Measurements from ENCODE around the gene TGFB2.
A peak's percentile ranks its signal among the peaks of the same experiment; 100 is the strongest.

TGFB2 gene

GRCh38 chr1:218390618-218391017 lies 45.5 kb downstream of the TGFB2 start:
- TF ChIP-seq CTCF (conservative IDR thresholded peaks at IDR 0.05; ENCODE audit: low read length) = no peak
- H3K4me3 ChIP-seq (ENCODE audit: low read length) = no peak overlapping the region
- DNase-seq (ENCODE audit: low read depth) = no peak

GRCh38 chr1:218392780-218393179 lies 47.6 kb downstream of the TGFB2 start:
- no peak overlapping the region for H3K4me3 ChIP-seq (ENCODE audit: low read length)
- TF ChIP-seq CTCF (conservative IDR thresholded peaks at IDR 0.05; ENCODE audit: low read length) = no peak
- no peak for DNase-seq (ENCODE audit: low read depth)

- no peak for TF ChIP-seq CTCF (conservative IDR thresholded peaks at IDR 0.05; ENCODE audit: low read length)
- no peak overlapping the region for H3K4me3 ChIP-seq (ENCODE audit: low read length)
- DNase-seq (ENCODE audit: low read depth) = no peak
Observed at GRCh38 chr1:218394416-218394815, 49.3 kb downstream of the TGFB2 start.

- H3K4me3 ChIP-seq (ENCODE audit: low read length) = no peak overlapping the region
- no peak for DNase-seq (ENCODE audit: low read depth)
- no peak for TF ChIP-seq CTCF (conservative IDR thresholded peaks at IDR 0.05; ENCODE audit: low read length)
Observed at GRCh38 chr1:218394989-218395388, 49.9 kb downstream of the TGFB2 start.

GRCh38 chr1:218395916-218396315 lies 50.8 kb downstream of the TGFB2 start:
- H3K4me3 ChIP-seq (ENCODE audit: low read length) = no peak overlapping the region
- TF ChIP-seq CTCF (conservative IDR thresholded peaks at IDR 0.05; ENCODE audit: low read length) = no peak
- no peak for DNase-seq (ENCODE audit: low read depth)

- DNase-seq (ENCODE audit: low read depth) = peak; percentile 32
- TF ChIP-seq CTCF (conservative IDR thresholded peaks at IDR 0.05; ENCODE audit: low read length) = no peak
- H3K4me3 ChIP-seq (ENCODE audit: low read length) = no peak overlapping the region
Observed at GRCh38 chr1:218397752-218398339, 52.7 kb downstream of the TGFB2 start.

GRCh38 chr1:218400624-218401023 lies 55.5 kb downstream of the TGFB2 start:
- TF ChIP-seq CTCF (conservative IDR thresholded peaks at IDR 0.05; ENCODE audit: low read length) = no peak
- DNase-seq (ENCODE audit: low read depth) = no peak
- H3K4me3 ChIP-seq (ENCODE audit: low read length) = no peak overlapping the region

Measured in AG10803 (cell line).